Panc1 (cell line): ENCODE data around the gene UBAC2. TPM values are rescaled to one million over a fixed set of nuclear protein-coding genes. Genes with fewer than 3 reads are reported as not detected.

ENCODE experiments used
- ATAC-seq: fragments of 200-7000 bp; cut with Tn5 transposase; 2 replicates; pipeline ENCODE4 v1.9.1; 2020; ENCODE audit warnings: mild to moderate bottlenecking, moderate library complexity
- BruUV-seq: library from RNA; stranded (reverse); fragments of 400-500 nt; replicated peaks from 2 replicates; lab custom pipeline; 2021; lab: Mats Ljungman, UMichigan
- CTCF ChIA-PET: fragments of 300-600 bp; sonication (Branson Sonifier 250); formaldehyde crosslinking; loops from one replicate; lab custom pipeline; 2022; ENCODE audit warnings: antibody characterized with exemption; lab: Charles Lee
- POLR2A ChIA-PET: fragments of 300-600 bp; sonication (Branson Sonifier 250); formaldehyde crosslinking; loops from one replicate; lab custom pipeline; 2022; ENCODE audit warnings: antibody characterized with exemption; lab: Charles Lee
- DNase-seq: peaks from one replicate; pipeline ENCODE4 v3.0.0-alpha.2; 2010; ENCODE audit warnings: low read depth, low spot score
- H3K27ac ChIP-seq: 2 replicates; pipeline ENCODE4 v1.5.1; 2011; ENCODE audit warnings: mild to moderate bottlenecking, low read length, inconsistent platforms
- H3K27me3 ChIP-seq: fragments of 200-500 bp; sonication (Bioruptor generic); 2 replicates; pipeline ENCODE4 v1.6.0; 2014; ENCODE audit warnings: low read length, inconsistent platforms; ENCODE audit not compliant: control insufficient read depth, insufficient read depth
- H3K36me3 ChIP-seq: fragments of 200-500 bp; sonication (Bioruptor generic); 2 replicates; pipeline ENCODE4 v1.5.1; 2014; ENCODE audit warnings: inconsistent platforms, mild to moderate bottlenecking, low read length, moderate library complexity; ENCODE audit not compliant: control insufficient read depth, insufficient read depth
- H3K4me1 ChIP-seq: 2 replicates; pipeline ENCODE4 v1.5.1; 2011; ENCODE audit warnings: inconsistent platforms, mild to moderate bottlenecking, low read length, moderate library complexity; ENCODE audit not compliant: control insufficient read depth, insufficient read depth
- H3K4me3 ChIP-seq, 2 experiments: 2 replicates each; pipeline ENCODE4 v1.5.1; 2011 to 2012; ENCODE audit warnings: low read depth in 2 of 2, low read length in 2 of 2, mild to moderate bottlenecking in 2 of 2, inconsistent platforms in 1 of 2, moderate library complexity in 1 of 2
- H3K9me3 ChIP-seq: fragments of 200-500 bp; sonication (Bioruptor generic); 2 replicates; pipeline ENCODE4 v1.5.1; 2014; ENCODE audit warnings: low read depth, mild to moderate bottlenecking, inconsistent platforms, low read length, moderate library complexity; ENCODE audit not compliant: control insufficient read depth, insufficient read depth
- POLR2AphosphoS5 ChIP-seq: IDR thresholded peaks from 2 replicates; pipeline ENCODE4 v1.6.1; 2012; ENCODE audit warnings: mild to moderate bottlenecking, low read depth, low read length, moderate library complexity
- SIN3A ChIP-seq: IDR thresholded peaks from 2 replicates; pipeline ENCODE4 v1.6.1; 2012; ENCODE audit warnings: low read depth, mild to moderate bottlenecking, low read length, moderate library complexity, borderline replicate concordance; ENCODE audit not compliant: insufficient read depth
- TCF7L2 ChIP-seq: IDR thresholded peaks from 2 replicates; pipeline ENCODE4 v1.6.1; 2011; ENCODE audit warnings: mild to moderate bottlenecking, low read depth, low read length, inconsistent platforms
- in situ Hi-C: cut with HindIII; loops from 2 replicates; pipeline ENCODE4 v1.10.0; 2016; ENCODE audit warnings: low sequenced_read_pairs, low pct_unique_long_range_greater_than_20kb
- intact Hi-C: fragments of 100-400 bp; cut with micrococcal nuclease; formaldehyde crosslinking; loops from one replicate; pipeline ENCODE4 v1.10.0; 2022; ENCODE audit not compliant: unreplicated experiment
- total RNA-seq: library from RNA; stranded (reverse); gene quantifications from one replicate; pipeline ENCODE4 v1.2.1, GENCODE V29; 2021; ENCODE audit not compliant: unreplicated experiment
- TF ChIP-seq, protein P1 (sequence below): fragments of 450-650 bp; IDR thresholded peaks from 2 replicates; pipeline ENCODE4 v1.5.1; 2017; ENCODE audit warnings: mild to moderate bottlenecking
- TF ChIP-seq, protein P2 (sequence below), 2 experiments: IDR thresholded peaks; 2 replicates each; pipeline ENCODE4 v1.6.1; 2011 to 2012; ENCODE audit warnings: low read depth in 2 of 2, control low read depth in 1 of 2, low read length in 1 of 2, mild to moderate bottlenecking in 1 of 2, moderate library complexity in 1 of 2; ENCODE audit not compliant: insufficient read depth in 1 of 2

UBAC2 gene
- total RNA-seq, 1 experiment from 2014 or later, result 40.8 TPM

DNA sequence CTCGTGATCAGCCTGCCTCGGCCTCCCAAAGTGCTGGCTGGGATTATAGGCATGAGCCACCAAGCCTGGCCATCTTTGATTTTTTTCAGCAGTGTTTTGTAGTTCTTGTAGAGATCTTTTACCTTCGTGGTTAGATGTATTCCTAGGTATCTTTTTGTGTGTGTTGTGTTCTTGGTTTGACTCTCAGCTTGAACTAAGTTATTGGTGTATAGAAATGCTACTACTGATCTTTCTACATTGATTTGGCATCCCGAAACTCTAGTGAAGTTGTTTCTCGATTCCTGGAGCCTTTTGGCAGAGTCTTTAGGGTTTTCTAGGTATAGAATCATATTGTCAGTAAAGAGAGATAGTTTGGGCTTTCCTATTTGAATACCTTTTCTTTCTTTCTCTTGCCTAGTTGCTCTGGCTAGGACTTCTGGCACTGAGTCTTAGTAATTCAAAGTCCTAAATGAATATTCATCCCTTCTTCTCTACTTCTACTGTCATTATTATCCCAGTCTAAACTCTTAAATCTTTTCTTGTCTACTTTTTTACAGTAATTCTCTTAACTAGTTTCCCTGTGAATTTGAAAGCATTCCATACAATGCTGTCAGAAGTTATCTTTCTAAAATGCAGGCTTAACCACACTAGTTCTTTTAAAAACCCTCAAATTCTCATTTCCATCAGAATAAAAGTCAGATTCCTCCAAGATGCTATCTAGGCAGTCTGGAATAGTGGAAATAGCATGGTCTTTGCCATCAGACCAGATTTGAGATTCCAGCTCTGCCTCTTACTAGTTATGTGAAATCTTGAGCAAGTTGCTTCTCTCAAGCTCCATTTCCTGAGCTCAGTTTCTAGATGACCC is 50.5 kb downstream of the UBAC2 start:
- in situ Hi-C loops, result no loop called here
- H3K4me1 ChIP-seq, result no peaks in the 10 kb centered on the region
- ChIA-PET CTCF (no interaction called here), POLR2A (no interaction called here)
- no peaks in the 10 kb centered on the region for H3K9me3 ChIP-seq
- intact Hi-C loops, result no loop called here
- no peak overlapping the region for H3K4me3 ChIP-seq
- DNase-seq (no peak), ATAC-seq (no peak)
- H3K27me3 ChIP-seq, result no peaks in the 10 kb centered on the region
- no peaks in the 10 kb centered on the region for H3K36me3 ChIP-seq
- H3K27ac ChIP-seq, result no peak overlapping the region
- TF ChIP-seq TCF7L2 (no peak), SIN3A (no peak), POLR2AphosphoS5 (no peak)
- TF ChIP-seq, protein P1, sequence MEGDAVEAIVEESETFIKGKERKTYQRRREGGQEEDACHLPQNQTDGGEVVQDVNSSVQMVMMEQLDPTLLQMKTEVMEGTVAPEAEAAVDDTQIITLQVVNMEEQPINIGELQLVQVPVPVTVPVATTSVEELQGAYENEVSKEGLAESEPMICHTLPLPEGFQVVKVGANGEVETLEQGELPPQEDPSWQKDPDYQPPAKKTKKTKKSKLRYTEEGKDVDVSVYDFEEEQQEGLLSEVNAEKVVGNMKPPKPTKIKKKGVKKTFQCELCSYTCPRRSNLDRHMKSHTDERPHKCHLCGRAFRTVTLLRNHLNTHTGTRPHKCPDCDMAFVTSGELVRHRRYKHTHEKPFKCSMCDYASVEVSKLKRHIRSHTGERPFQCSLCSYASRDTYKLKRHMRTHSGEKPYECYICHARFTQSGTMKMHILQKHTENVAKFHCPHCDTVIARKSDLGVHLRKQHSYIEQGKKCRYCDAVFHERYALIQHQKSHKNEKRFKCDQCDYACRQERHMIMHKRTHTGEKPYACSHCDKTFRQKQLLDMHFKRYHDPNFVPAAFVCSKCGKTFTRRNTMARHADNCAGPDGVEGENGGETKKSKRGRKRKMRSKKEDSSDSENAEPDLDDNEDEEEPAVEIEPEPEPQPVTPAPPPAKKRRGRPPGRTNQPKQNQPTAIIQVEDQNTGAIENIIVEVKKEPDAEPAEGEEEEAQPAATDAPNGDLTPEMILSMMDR, result no peak
- TF ChIP-seq, protein P2, sequence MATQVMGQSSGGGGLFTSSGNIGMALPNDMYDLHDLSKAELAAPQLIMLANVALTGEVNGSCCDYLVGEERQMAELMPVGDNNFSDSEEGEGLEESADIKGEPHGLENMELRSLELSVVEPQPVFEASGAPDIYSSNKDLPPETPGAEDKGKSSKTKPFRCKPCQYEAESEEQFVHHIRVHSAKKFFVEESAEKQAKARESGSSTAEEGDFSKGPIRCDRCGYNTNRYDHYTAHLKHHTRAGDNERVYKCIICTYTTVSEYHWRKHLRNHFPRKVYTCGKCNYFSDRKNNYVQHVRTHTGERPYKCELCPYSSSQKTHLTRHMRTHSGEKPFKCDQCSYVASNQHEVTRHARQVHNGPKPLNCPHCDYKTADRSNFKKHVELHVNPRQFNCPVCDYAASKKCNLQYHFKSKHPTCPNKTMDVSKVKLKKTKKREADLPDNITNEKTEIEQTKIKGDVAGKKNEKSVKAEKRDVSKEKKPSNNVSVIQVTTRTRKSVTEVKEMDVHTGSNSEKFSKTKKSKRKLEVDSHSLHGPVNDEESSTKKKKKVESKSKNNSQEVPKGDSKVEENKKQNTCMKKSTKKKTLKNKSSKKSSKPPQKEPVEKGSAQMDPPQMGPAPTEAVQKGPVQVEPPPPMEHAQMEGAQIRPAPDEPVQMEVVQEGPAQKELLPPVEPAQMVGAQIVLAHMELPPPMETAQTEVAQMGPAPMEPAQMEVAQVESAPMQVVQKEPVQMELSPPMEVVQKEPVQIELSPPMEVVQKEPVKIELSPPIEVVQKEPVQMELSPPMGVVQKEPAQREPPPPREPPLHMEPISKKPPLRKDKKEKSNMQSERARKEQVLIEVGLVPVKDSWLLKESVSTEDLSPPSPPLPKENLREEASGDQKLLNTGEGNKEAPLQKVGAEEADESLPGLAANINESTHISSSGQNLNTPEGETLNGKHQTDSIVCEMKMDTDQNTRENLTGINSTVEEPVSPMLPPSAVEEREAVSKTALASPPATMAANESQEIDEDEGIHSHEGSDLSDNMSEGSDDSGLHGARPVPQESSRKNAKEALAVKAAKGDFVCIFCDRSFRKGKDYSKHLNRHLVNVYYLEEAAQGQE (IDR thresholded peaks at IDR 0.05; ENCODE audit: insufficient read depth in 1 of 2, low read depth in 2 of 2, low read length in 1 of 2), result no peak
- no TSS peak for BruUV-seq

DNA sequence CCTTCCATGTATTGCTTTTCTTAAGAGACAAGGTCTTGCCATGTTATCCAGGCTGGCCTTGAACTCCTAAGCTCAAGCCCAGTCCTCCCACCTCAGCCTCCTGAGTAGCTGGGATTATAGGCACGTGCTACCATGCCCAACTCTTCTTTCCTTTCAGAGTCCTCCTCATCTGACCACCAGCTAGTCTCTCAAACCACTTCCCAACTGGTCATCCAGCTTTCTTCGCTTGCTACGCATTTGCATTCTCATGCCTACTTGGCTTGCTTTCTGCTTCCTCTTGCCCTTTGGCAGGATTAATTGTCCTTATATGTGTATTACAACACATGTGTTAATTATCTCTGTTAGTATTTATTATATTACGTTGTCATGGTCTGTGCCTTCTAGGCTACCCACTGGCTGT is 51.3 kb downstream of the UBAC2 start:
- H3K4me3 ChIP-seq, result no peak overlapping the region
- H3K27me3 ChIP-seq, result no peaks in the 10 kb centered on the region
- no peaks in the 10 kb centered on the region for H3K36me3 ChIP-seq
- BruUV-seq, result no TSS peak
- ATAC-seq (no peak), DNase-seq (no peak)
- in situ Hi-C loops, result no loop called here
- TF ChIP-seq SIN3A, result no peak
- TF ChIP-seq POLR2AphosphoS5, result no peak
- TF ChIP-seq, protein P2 (IDR thresholded peaks at IDR 0.05; ENCODE audit: insufficient read depth in 1 of 2, low read depth in 2 of 2, low read length in 1 of 2), result no peak
- TF ChIP-seq TCF7L2, result no peak
- H3K4me1 ChIP-seq, result no peaks in the 10 kb centered on the region
- ChIA-PET POLR2A (no interaction called here), CTCF (no interaction called here)
- intact Hi-C loops, result no loop called here
- H3K27ac ChIP-seq, result no peak overlapping the region
- H3K9me3 ChIP-seq, result no peaks in the 10 kb centered on the region
